ENCODE measurements around the gene RAB44.

The RAB44 gene

GRCh38 chr6:36754582-36755434 is 57.2 kb downstream of the RAB44 start:
- no peak for ATAC-seq

GRCh38 chr6:36755435-36756348 is 58.1 kb downstream of the RAB44 start:
- peak; percentile 91 to 92 for ATAC-seq

GRCh38 chr6:36756786-36757185 is 59.2 kb downstream of the RAB44 start:
- no peak for ATAC-seq

- ATAC-seq = no peak
These were observed 59.6 kb downstream of the RAB44 start for GRCh38 chr6:36757206-36757605.

- no peak for ATAC-seq
These were observed 60.4 kb downstream of the RAB44 start for GRCh38 chr6:36757943-36758508.

GRCh38 chr6:36758516-36759147 is 61.0 kb downstream of the RAB44 start:
- ATAC-seq = no peak

GRCh38 chr6:36759148-36759759 is 61.6 kb downstream of the RAB44 start:
- peak; percentile 24 to 33 for ATAC-seq

GRCh38 chr6:36760685-36761435 is 63.2 kb downstream of the RAB44 start:
- no peak for ATAC-seq

GRCh38 chr6:36762123-36762522 is 64.5 kb downstream of the RAB44 start:
- no peak for ATAC-seq

GRCh38 chr6:36765190-36765589 is 67.6 kb downstream of the RAB44 start:
- ATAC-seq = no peak

- ATAC-seq = peak; percentile 82 to 88
These were observed 68.2 kb downstream of the RAB44 start for GRCh38 chr6:36765594-36766398.

- ATAC-seq = no peak
These were observed 68.8 kb downstream of the RAB44 start for GRCh38 chr6:36766399-36766945.

- ATAC-seq = peak in 1 of 2 donors; percentile 8
These were observed 71.6 kb downstream of the RAB44 start for GRCh38 chr6:36769183-36769675.

GRCh38 chr6:36769676-36770499 is 72.3 kb downstream of the RAB44 start:
- peak; percentile 36 to 46 for ATAC-seq

GRCh38 chr6:36771145-36771544 is 73.5 kb downstream of the RAB44 start:
- no peak for ATAC-seq

GRCh38 chr6:36772397-36772796 is 74.8 kb downstream of the RAB44 start:
- ATAC-seq = no peak

- no peak for ATAC-seq
These were observed 76.7 kb downstream of the RAB44 start for GRCh38 chr6:36774331-36774730.

- no peak for ATAC-seq
These were observed 78.5 kb downstream of the RAB44 start for GRCh38 chr6:36776167-36776566.

- ATAC-seq = no peak
These were observed 80.2 kb downstream of the RAB44 start for GRCh38 chr6:36777801-36778200.
